HG02642 (cell line): ENCODE measurements around the gene MYL7.
"Not testable (repeated sequence)": the region's sequence is repeated elsewhere in the genome, so short reads cannot be mapped to it uniquely, and the experiment has no call there.

ENCODE experiments used
- ATAC-seq: cut with Tn5 transposase; IDR thresholded peaks from one replicate; pipeline ENCODE4 v1.9.1; 2021; ENCODE audit warnings: mild to moderate bottlenecking; ENCODE audit not compliant: unreplicated experiment, poor library complexity

The MYL7 gene, protein sequence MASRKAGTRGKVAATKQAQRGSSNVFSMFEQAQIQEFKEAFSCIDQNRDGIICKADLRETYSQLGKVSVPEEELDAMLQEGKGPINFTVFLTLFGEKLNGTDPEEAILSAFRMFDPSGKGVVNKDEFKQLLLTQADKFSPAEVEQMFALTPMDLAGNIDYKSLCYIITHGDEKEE

GRCh38 chr7:44141221-44141850, at the start of gene MYL7:
Gene MYL7, minus strand, starts transcription at chr7:44141332. Its CDS starts 27 bp downstream, at chr7:44141305.
- no peak for ATAC-seq

GRCh38 chr7:44189993-44190872, 49.1 kb upstream of the MYL7 start:
- ATAC-seq: no peak

GRCh38 chr7:44189286-44189992, 48.3 kb upstream of the MYL7 start, which contains the start of gene GCK:
Gene GCK, minus strand, starts transcription at chr7:44189439. Its CDS starts 486 bp downstream, at chr7:44188953.
- no peak for ATAC-seq

- no peak for ATAC-seq
Observed at GRCh38 chr7:44188480-44189225, 47.5 kb upstream of the MYL7 start.

GRCh38 chr7:44187636-44188416, 46.7 kb upstream of the MYL7 start:
- ATAC-seq: no peak

DNA sequence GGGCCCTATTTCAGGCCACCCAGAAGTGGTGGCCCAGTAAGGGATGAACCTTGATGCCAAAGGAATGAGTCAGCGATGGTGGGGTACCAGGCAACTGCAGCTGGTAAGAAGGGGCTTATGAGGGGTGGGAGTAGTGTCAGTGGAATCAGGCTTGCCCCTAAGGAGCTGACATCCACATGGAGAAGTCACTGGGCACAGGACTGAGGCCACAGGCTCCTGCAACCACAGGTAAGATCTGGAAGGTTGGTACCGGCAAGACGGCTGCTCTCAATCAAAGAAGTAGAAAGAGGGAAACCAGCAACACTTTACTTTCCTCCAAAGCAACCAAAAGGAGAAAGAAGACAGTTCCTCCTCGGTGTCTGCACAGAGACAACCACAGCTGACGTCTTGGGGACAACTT, 45.6 kb upstream of the MYL7 start:
- ATAC-seq: no peak

DNA sequence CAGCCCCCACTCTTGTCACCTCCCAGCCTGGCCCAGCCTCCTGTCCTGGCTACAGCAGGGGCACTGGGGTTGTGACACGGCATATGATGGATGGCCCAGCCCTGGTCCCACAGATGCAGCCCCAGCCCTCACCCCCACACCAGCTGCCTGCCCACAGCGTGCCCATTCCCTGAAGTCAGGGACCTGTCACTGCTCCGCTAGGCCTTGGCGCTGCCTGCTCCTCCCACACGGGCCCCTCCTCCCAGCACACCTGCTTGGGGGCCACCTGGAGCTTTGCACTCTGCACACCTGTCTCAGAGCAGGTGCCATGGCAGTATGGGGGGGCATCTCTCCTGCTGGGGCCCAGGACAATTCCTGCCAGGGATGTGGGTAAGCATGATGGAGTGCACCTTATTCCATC, 44.6 kb upstream of the MYL7 start:
- no peak for ATAC-seq

- ATAC-seq: no peak
Observed at GRCh38 chr7:44184873-44185446, 43.8 kb upstream of the MYL7 start.

- no peak for ATAC-seq
Observed at GRCh38 chr7:44184206-44184872, 43.2 kb upstream of the MYL7 start.

DNA sequence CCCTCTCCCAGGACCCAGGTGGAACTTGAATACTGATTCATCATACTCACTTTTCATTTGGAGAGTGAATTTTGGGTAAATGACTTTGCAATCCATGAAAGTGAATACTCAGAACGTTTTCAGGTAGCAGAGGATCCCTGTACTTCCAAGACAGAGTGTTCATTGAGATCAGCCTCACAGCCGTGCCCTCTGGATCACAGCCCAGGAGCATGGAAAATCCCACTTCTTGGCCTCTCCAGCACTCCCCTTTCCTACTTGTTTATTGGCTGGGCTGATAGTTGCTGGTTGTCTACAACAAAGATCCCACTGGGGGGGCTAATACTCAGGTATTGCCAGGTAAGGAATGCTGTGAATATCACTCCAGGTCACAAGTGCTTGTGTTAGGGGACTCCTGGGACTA, 42.3 kb upstream of the MYL7 start:
- no peak for ATAC-seq

- ATAC-seq: no peak
Observed at GRCh38 chr7:44182827-44183226, 41.7 kb upstream of the MYL7 start.

GRCh38 chr7:44180631-44181030, 39.5 kb upstream of the MYL7 start:
- no peak for ATAC-seq

DNA sequence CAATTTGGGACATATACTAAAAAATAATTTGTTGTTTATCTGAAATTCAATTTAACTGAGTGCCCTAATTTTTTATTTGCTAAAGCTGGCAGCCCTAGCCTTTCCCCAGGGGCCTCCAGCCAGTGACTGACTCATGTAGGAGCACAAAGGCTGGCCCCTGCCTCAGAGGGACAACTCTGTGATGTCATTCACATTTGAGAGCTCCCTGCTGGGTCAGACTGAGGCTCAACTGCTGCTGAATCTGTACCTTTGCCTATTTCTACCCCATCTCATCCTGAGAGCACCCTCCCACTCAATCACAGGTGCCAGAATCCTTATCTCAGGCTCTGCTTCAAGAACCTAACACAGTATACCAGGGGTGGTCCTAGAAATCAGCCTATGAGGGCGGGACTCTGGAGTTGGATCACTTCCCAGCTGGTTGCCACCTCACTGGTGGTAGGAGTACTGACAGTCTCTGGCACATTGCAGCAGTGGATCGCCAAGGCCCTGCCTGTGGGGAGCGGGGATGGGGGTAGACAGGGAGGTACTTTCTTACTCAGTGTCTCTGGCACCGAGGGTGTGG, 36.5 kb upstream of the MYL7 start:
- no peak for ATAC-seq

DNA sequence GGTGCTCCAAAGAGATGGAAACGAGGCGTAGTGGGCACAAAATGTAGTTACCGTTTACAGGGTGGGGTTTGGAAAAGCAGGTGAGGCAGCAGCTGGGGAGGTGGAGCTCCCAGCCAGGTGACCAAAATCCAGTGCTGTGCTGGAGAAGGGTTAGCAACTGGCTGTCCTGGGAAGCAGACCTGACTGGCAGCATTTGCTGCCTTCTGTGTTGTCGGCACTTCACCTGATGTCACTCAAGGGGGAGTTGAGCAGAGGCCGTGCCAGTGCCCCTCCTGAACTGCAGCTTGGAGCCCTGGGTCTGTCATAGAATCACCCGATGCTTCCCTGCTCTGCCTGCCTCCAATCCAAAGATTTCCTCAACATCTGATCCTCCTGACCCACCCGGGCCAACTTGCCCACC, 35.4 kb upstream of the MYL7 start:
- no peak for ATAC-seq

DNA sequence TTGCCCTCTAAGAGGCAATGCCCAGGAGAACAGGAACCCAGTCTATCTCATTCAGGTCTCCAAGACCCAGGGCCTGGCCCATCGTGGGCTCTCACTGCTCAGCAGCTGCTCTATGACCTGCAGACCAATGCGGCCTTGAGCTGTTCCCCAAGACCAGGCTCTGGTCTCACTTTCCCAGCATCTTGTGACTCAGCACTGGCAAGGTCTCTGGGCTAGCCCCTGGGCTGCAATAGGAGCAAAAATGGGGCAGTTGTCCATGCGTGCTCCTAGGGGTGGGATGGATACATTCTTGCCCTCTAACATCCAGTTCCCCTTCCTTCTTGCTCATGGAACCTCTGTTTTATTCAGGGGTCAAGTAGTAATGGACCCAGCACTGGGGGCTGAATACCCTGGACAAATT, 34.6 kb upstream of the MYL7 start:
- no peak for ATAC-seq

DNA sequence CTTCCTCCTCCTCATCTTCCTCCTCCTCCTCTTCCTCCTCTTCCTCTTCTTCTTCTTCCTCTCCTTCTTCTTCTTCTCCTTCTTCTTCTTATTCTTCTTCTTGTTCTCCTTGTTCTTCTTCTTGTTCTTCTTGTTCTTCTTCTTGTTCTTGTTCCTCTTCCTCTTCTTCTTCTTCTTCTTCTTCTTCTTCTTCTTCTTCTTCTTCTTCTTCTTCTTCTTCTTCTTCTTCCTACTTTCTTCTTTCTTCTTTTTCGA, 33.5 kb upstream of the MYL7 start:
- not testable (repeated sequence) for ATAC-seq

- ATAC-seq: no peak
Observed at GRCh38 chr7:44173911-44174693, 33.0 kb upstream of the MYL7 start.
